HCT116 (cell line): ENCODE results near the gene C4BPA. TPM values are rescaled to one million over a fixed set of nuclear protein-coding genes. Genes with fewer than 3 reads are reported as not detected.

Experiments used
- ATAC-seq: fragments of 200-7000 bp; cut with Tn5 transposase; 2 replicates; pipeline ENCODE4 v1.9.1; 2020; ENCODE audit warnings: mild to moderate bottlenecking, moderate library complexity
- BruUV-seq: library from RNA; stranded (reverse); fragments of 400-500 nt; replicated peaks from 2 replicates; lab custom pipeline; 2021; lab: Mats Ljungman, UMichigan
- CTCF ChIA-PET: fragments of 300-600 bp; sonication (Branson Sonifier 250); formaldehyde crosslinking; loops from one replicate; lab custom pipeline; 2021; ENCODE audit warnings: antibody characterized with exemption; lab: Charles Lee
- POLR2A ChIA-PET: fragments of 300-600, 350-600 bp; sonication (Branson Sonifier 250); formaldehyde crosslinking; loops from one replicate; lab custom pipeline; 2021; ENCODE audit warnings: antibody characterized with exemption; lab: Charles Lee
- RAD21 ChIA-PET, 2 experiments: fragments of 300-600 bp; sonication (Branson Sonifier 250); formaldehyde crosslinking; loops; one replicate each; lab custom pipeline; 2023; ENCODE audit warnings: low total read pairs in 2 of 2; ENCODE audit not compliant: uncharacterized antibody in 2 of 2, unreplicated experiment in 2 of 2, low non-redundant PET in 1 of 2; lab: Charles Lee
- DNase-seq: peaks from one replicate; pipeline ENCODE4 v3.0.0-alpha.2; 2010; ENCODE audit warnings: low read depth, low spot score
- H2AFZ ChIP-seq: fragments of 200-600 bp; shearing (Covaris generic), sonication (generic); 2 replicates; pipeline ENCODE4 v1.6.1; 2017; ENCODE audit warnings: low read depth, mixed run types, mixed read lengths, antibody characterized with exemption, low read length; ENCODE audit not compliant: poor library complexity, severe bottlenecking
- H3K27ac ChIP-seq: 2 replicates; pipeline ENCODE4 v1.5.1; 2012; ENCODE audit warnings: low read depth, low read length
- H3K27me3 ChIP-seq: fragments of 200-600 bp; sonication (generic); 2 replicates; pipeline ENCODE4 v1.6.1; 2016; ENCODE audit warnings: mixed run types, low read length, mixed read lengths; ENCODE audit not compliant: insufficient read depth
- H3K36me3 ChIP-seq, 2 experiments: fragments of 200-500 bp in 1 of 2; fragments of 200-600 bp in 1 of 2; sonication (Bioruptor generic) in 1 of 2; sonication (generic) in 1 of 2; 2 replicates each; pipeline versions ENCODE4 v1.5.1 to v1.6.1; 2014 to 2016; ENCODE audit warnings: low read length in 2 of 2, inconsistent platforms in 1 of 2, mixed read lengths in 1 of 2, mixed run types in 1 of 2; ENCODE audit not compliant: insufficient read depth in 2 of 2, control insufficient read depth in 1 of 2
- H3K4me1 ChIP-seq, 2 experiments: fragments of 200-600 bp in 1 of 2; sonication (generic) in 1 of 2; 2 replicates each; pipeline versions ENCODE4 v1.5.1 to v1.6.1; 2012 to 2017; ENCODE audit warnings: low read length in 2 of 2, inconsistent platforms in 1 of 2, mild to moderate bottlenecking in 1 of 2, mixed read lengths in 1 of 2, mixed run types in 1 of 2, moderate library complexity in 1 of 2; ENCODE audit not compliant: insufficient read depth in 2 of 2, control insufficient read depth in 1 of 2
- H3K4me2 ChIP-seq: fragments of 200-600 bp; sonication (generic); 2 replicates; pipeline ENCODE4 v1.6.1; 2017; ENCODE audit warnings: mixed run types, low read length, mixed read lengths
- H3K4me3 ChIP-seq, 2 experiments: fragments of 200-600 bp in 1 of 2; sonication (generic) in 1 of 2; replicated peaks in 1 of 2; 2 replicates each; pipeline ENCODE4 v1.5.1; 2011 to 2016; ENCODE audit warnings: low read length in 2 of 2, control low read depth in 1 of 2, low read depth in 1 of 2, mild to moderate bottlenecking in 1 of 2, mixed read lengths in 1 of 2, mixed run types in 1 of 2
- H3K79me2 ChIP-seq: fragments of 200-600 bp; sonication (generic); 2 replicates; pipeline ENCODE4 v1.6.1; 2017; ENCODE audit warnings: mild to moderate bottlenecking, mixed run types, low read length, moderate library complexity, mixed read lengths; ENCODE audit not compliant: insufficient read depth
- H3K9ac ChIP-seq: fragments of 200-600 bp; sonication (generic); 2 replicates; pipeline ENCODE4 v1.6.1; 2016; ENCODE audit warnings: low read length, mixed read lengths
- H3K9me2 ChIP-seq: fragments of 200-600 bp; sonication (generic), shearing (Covaris generic); 2 replicates; pipeline ENCODE4 v1.6.1; 2017; ENCODE audit warnings: mixed run types, mild to moderate bottlenecking, moderate library complexity; ENCODE audit not compliant: insufficient read depth
- H3K9me3 ChIP-seq, 2 experiments: fragments of 200-500 bp in 1 of 2; fragments of 200-600 bp in 1 of 2; sonication (Bioruptor generic) in 1 of 2; sonication (generic) in 1 of 2; 2 replicates each; pipeline ENCODE4 v1.6.1; 2014 to 2017; ENCODE audit warnings: low read length in 2 of 2, mixed read lengths in 2 of 2, inconsistent platforms in 1 of 2, low read depth in 1 of 2, mild to moderate bottlenecking in 1 of 2, mixed run types in 1 of 2, moderate library complexity in 1 of 2; ENCODE audit not compliant: control insufficient read depth in 1 of 2, insufficient read depth in 1 of 2
- H4K20me1 ChIP-seq: fragments of 200-600 bp; sonication (generic), shearing (Covaris generic); 2 replicates; pipeline ENCODE4 v1.6.1; 2017; ENCODE audit warnings: mixed run types, mild to moderate bottlenecking, moderate library complexity; ENCODE audit not compliant: insufficient read depth
- EZH2phosphoT487 ChIP-seq: fragments of 200-600 bp; IDR thresholded peaks from 2 replicates; pipeline ENCODE4 v1.6.1; 2018; ENCODE audit warnings: antibody characterized with exemption, borderline replicate concordance
- MAX ChIP-seq: IDR thresholded peaks from 2 replicates; pipeline ENCODE4 v1.6.1; 2012
- REST ChIP-seq: IDR thresholded peaks from 2 replicates; pipeline ENCODE4 v1.6.1; 2012; ENCODE audit warnings: low read depth
- TCF7L2 ChIP-seq: IDR thresholded peaks from 2 replicates; pipeline ENCODE4 v1.7.0; 2011; ENCODE audit warnings: borderline replicate concordance, inconsistent platforms; ENCODE audit not compliant: insufficient read depth, insufficient read length; ENCODE audit errors: extremely low read depth
- YY1 ChIP-seq: IDR thresholded peaks from 2 replicates; pipeline ENCODE4 v1.6.1; 2011; ENCODE audit warnings: low read length, low read depth, moderate library complexity, mild to moderate bottlenecking; ENCODE audit not compliant: insufficient replicate concordance; ENCODE audit errors: extremely low read depth
- ZNF274 ChIP-seq: fragments of 200-500 bp; sonication (Bioruptor generic); IDR thresholded peaks from 2 replicates; pipeline ENCODE4 v1.6.1; 2014; ENCODE audit warnings: mild to moderate bottlenecking, low read depth, low read length, inconsistent platforms
- intact Hi-C: fragments of 100-400 bp; cut with micrococcal nuclease; formaldehyde crosslinking; loops from 2 replicates; pipeline ENCODE4 v1.10.0; 2022
- total RNA-seq: library from RNA; stranded (reverse); gene quantifications from one replicate; pipeline ENCODE4 v1.2.1, GENCODE V29; 2021; ENCODE audit not compliant: unreplicated experiment

C4BPA gene
- total RNA-seq, 1 experiment from 2014 or later: 0.32 TPM

GRCh38 chr1:207073906-207074820, 29.9 kb upstream of the C4BPA start:
- no TSS peak for BruUV-seq
- intact Hi-C loops: no loop called here
- Histone ChIP-seq H3K4me2 (no peak overlapping the region), H2AFZ (no peak overlapping the region), H3K4me1 (no peaks in the 10 kb centered on the region), H3K9me3 (no peaks in the 10 kb centered on the region), H3K79me2 (no peaks in the 10 kb centered on the region), H3K27me3 (no peaks in the 10 kb centered on the region), H3K9me2 (no peaks in the 10 kb centered on the region), H3K27ac (no peak overlapping the region), H3K4me3 (no peak overlapping the region), H3K9ac (no peak overlapping the region), H4K20me1 (no peaks in the 10 kb centered on the region), H3K36me3 (peaks cover 0 to 2% of the 10 kb centered on the region in 2 experiments; a peak in 1 of 4 replicates)
- ATAC-seq (no peak), DNase-seq (no peak)
- TF ChIP-seq REST (peak; percentile 4; the same call in 1 of the 2 replicates), EZH2phosphoT487 (no peak), ZNF274 (no peak), YY1 (no peak), MAX (no peak), TCF7L2 (no peak)
- CTCF ChIA-PET: interaction anchor here (0.9 kb wide), 1 partner anchor 10 kb away, joined by 3 read pairs; no protein-coding TSS in a partner anchor
- POLR2A ChIA-PET: interaction anchor here (1.3 kb wide), 1 partner anchor 21 kb away, joined by 6 read pairs; the partner anchor contains the start of gene PFKFB2
- RAD21 ChIA-PET: no interaction called here
